GM13977 (cell line): ENCODE measurements around the gene AGBL4.
A peak's percentile ranks its signal among the peaks of the same experiment; 100 is the strongest.

Source experiments
- DNase-seq: peaks from one replicate; pipeline ENCODE4 v3.0.0; 2012; ENCODE audit warnings: low spot score
- in situ Hi-C: fragments of 300-500 bp; cut with MboI; formaldehyde crosslinking; loops from one replicate; pipeline ENCODE4 v1.12.0; 2022; ENCODE audit warnings: low sequenced_read_pairs, low pct_unique_long_range_greater_than_20kb, mixed read lengths, inconsistent platforms; ENCODE audit not compliant: unreplicated experiment
- TF ChIP-seq, protein P1 (sequence below): IDR thresholded peaks from 2 replicates; pipeline ENCODE4 v1.5.1; 2012; ENCODE audit warnings: mild to moderate bottlenecking, control low read depth; ENCODE audit not compliant: insufficient read depth; ENCODE audit errors: extremely low read depth, missing control alignments

The AGBL4 gene

DNA sequence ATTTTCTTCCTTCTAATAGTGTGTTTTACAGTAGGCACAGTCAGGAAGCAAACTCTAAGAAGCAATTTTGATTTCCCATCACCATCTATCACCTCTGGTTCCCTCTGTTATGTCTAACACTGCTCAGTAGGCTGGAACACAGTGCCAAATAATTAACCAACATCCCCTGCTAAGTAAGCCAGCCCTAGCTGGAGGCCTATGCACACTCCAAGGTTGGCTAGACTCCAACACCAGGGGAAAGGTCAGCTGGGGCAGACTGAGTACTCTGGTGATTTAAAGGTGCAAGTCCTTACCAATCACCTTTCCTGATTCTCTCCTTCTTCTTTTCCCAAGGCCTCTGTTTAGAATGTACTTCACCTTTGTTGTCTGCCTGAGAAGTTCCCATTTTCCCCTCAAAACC lies 1200.6 kb downstream of the AGBL4 start:
- in situ Hi-C loops = no loop called here
- no peak for DNase-seq
- TF ChIP-seq, protein P1, sequence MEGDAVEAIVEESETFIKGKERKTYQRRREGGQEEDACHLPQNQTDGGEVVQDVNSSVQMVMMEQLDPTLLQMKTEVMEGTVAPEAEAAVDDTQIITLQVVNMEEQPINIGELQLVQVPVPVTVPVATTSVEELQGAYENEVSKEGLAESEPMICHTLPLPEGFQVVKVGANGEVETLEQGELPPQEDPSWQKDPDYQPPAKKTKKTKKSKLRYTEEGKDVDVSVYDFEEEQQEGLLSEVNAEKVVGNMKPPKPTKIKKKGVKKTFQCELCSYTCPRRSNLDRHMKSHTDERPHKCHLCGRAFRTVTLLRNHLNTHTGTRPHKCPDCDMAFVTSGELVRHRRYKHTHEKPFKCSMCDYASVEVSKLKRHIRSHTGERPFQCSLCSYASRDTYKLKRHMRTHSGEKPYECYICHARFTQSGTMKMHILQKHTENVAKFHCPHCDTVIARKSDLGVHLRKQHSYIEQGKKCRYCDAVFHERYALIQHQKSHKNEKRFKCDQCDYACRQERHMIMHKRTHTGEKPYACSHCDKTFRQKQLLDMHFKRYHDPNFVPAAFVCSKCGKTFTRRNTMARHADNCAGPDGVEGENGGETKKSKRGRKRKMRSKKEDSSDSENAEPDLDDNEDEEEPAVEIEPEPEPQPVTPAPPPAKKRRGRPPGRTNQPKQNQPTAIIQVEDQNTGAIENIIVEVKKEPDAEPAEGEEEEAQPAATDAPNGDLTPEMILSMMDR = no peak

DNA sequence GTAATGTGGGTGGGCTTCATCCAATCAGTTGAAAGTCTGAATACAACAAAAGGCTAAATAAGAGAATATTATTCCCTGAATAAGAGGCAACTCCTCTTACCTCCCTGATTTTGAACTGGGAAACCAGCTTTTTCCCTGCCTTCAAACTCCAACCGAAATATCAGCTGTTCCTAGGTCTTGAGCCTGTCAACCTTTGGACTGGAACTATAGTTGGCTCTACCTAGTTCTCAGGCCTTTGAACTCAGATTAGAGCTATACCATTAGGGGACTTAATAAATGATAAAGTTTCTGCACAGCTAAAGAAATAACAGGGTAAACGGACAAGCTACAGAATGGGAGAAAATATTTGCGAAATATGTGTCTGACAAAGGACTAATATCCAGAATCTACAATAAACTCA lies 1203.3 kb downstream of the AGBL4 start:
- in situ Hi-C loops = no loop called here
- TF ChIP-seq, protein P1 = no peak
- no peak for DNase-seq

DNA sequence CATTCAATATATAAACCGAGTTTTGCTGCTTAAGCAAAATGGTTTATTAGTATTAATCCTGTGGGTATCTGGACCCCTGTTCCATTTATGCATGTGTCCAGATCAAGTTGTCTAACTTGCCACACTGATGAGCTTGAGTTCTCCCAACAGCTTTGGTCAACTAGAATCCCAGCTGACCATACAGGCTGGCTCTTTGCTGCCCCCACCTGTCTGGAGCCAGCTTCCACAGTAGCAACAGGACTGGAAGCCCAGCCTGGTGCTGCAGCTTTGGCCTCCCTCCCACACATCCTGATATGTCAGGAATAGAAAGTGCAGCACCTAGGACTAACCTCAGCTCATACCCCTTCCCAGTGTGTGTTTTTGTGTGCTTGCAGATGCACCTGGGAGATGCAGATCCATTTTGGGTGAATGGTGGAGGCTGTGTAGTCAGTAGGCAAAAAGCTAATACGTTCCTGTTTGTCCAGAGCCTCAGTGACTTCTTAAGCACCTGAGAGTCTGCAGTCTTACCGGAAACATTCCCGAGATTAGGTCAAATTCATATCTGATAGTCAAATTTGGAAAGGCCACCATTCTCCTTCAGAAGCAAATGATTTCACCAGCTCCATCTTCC lies 1206.1 kb downstream of the AGBL4 start:
- in situ Hi-C loops = no loop called here
- TF ChIP-seq, protein P1 = peak; percentile 84
- DNase-seq = peak; percentile 31

DNA sequence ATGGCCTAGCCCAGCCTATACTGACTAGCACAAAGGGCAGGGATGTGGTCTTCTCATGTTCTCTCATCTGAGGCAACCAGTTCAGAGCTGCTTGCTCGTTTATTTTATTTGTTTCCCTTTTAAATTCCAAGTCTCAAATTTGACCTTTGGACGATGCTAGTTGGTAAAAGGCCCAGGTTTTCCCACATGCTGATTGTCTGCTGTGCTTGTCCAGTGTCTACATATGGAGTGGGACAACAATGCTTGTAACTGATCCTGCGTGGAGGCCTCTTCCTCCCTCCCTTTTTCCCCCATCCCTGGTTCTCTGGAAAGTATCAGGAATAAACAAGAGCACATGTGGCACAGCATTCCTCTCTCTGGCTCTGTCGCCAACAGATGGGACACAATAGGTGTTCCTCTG lies 1213.0 kb downstream of the AGBL4 start:
- TF ChIP-seq, protein P1 = no peak
- no peak for DNase-seq
- in situ Hi-C loops = no loop called here

DNA sequence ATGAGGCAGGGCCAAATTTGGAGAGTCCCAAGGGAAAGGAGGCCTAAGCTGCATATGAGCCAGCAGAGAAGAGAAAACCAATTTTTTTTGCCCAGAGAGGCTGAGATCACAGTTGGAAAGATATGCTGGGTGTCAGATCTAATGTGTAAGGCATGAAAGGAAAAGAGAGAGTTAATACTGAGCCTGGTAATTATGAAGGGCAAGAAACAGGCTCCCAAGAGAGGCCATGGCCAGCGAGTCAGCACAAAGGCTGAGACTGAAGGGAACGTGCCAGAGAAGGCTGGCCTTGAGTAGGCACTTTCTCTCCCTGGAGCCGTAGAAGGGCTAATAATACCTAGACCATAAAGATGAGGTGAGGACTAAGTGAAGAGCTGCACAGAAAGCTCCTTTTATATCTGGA lies 1215.3 kb downstream of the AGBL4 start:
- no peak for DNase-seq
- TF ChIP-seq, protein P1 = no peak
- in situ Hi-C loops = no loop called here

DNA sequence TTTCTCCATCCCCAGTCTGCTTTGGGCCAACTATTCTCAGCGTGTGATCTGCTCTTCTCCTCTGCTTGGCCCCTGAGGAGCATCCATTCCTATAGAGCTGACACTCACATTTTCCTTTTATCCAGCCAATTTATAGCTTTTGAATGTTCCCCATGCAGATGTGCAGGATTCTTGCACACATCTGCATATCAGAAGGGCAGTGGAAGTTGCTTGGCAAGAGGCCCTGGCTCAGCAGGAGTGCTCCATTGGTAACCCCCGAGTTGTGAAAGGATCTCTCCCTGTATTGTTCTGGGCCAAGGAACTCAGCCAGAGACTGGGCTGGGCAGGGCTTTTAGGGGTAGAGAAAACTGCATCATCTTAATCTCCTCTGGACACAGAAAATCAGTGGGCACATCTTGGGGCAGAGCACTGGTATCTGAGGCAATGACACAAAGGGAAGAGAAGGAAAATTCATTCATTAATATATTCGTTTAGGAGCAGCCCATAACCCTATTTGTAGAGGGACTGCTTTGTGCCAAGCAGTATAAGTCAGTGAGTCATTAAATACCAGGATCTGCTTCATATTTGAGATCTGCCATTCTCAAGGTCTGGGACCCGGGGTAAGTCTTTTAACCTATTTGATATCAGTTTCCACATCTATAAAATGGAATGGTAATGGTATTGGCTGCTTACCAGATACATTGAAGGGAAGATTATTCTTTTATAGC lies 1216.0 kb downstream of the AGBL4 start:
- in situ Hi-C loops = no loop called here
- DNase-seq = no peak
- TF ChIP-seq, protein P1 = no peak
